Activated T-cell treated with anti-CD3 and anti-CD28 coated beads, Interleukin-2, amount 50 U/mL, for 48 hours (primary cell): Measurements from ENCODE around the gene SHLD1.

ENCODE experiments used
- DNase-seq, 2 experiments: peaks; one replicate each; pipeline ENCODE4 v3.0.0-alpha.2; 2020

Gene SHLD1

DNA sequence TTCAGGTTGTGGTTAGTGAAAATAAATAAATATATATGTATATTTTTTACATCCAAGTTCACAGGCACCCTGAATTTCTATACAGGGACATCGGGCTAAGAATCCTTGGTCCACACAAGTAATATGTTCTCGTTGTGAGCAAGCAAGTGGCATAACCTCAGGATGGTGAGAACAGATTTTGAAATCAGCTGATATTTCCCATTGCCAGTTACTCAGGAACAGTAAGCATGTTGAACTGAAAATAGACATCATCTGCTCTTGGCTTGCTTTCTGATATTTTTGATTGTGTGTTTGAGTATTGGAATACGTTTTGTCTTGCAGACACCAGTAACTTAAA is 112.5 kb downstream of the SHLD1 start:
- no peak for DNase-seq

DNA sequence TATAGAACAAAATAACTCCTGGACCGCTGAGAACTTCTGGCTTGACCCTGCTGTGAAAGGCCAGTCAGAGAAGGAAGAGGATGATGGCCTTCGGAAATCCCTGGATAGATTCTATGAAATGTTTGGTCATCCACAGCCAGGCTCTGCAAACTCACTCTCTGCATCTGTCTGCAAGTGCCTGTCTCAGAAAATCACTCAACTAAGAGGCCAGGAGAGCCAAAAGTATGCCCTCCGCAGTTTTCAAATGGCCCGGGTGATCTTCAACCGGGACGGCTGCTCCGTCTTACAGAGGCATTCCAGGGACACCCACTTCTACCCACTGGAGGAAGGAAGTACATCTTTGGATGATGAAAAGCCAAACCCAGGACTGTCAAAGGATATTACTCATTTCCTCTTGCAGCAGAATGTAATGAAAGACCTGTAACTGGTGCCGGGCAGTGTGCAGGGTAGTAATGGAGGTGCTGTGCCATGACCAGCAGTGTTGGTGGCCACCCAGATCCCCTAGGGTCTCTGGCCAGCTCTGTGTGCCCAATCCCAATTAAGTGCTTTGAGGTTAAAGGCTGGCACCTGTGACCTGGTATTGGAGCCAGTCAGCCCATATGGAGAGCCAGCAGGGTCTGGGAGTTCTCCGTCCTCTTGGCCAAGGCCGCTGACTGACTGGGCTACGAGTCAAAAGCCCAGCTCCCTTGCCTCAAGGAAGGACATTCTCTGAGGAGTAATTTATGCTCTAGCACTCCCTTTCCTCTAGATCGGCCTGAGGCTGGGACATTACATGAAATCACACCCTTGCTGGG is 113.0 kb downstream of the SHLD1 start:
- no peak for DNase-seq

DNA sequence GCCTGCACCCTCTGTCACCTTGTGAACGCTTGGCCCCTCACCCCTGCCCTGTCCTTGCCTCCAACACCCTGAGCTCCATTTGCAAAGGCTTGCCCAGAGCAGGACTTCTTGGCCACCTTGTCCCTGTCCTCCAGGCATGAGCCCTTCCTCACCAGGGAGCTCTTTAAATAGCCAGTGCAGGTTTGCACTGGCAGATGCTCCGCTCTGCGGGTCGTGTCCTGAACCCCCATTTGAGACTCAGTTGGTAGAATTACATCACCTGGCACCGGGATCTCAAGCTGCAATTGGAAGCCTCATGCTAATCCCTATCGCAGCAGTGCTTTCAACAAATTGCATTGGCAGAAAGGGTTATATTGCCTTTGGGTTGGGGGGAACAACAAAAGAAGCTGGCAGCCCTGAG is 114.2 kb downstream of the SHLD1 start:
- no peak for DNase-seq

DNA sequence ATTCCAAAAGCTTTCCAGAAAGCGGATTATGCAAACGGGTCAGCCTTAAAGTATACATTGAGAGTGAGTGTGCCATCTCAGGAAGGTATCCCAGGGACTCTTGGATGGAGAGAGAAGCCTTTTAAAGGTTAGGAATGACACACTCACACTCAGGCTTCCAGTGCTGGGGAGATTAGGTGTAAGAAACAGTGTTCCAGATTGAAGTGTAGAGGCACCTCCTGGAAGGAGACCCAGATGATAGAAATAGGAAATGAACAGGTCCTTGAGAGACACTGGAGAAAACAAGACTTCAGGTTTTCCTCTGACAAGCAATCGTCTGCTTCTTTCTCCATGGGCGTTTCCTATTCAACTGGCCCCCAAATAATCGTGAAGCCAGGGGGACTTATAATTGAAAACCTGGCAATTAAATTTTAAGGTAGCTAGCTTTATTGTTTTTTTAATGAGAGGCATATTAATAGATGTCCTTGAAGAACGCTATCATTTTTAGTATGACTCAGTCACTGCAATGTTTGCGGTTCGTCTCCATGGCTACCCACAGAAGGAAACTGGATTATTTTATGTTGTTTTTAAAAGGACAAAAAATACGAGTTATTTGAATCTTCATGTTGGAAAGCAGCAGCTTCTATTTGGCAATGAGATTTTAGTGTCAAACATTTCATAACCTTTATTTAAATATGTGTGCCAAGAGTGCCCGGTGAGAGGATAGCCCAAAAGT is 114.8 kb downstream of the SHLD1 start:
- no peak for DNase-seq

DNA sequence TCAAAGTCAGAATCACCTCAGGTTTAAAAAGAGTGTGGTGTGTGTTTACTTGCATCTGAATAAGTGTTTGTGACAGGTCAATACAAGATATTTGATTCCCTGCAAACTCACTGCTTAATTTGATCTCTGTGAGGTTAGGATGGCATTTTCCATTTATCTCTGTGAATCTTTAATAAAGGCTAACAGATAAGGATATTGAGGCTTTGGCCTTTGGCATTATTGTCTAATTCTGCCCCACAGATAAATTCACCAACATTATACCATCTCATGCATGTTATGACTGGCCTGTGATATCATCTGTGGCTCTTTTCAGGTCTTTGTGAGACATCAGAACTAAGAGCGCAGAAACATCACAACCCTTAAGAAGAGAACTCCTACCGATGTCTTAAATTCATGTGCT is 115.4 kb downstream of the SHLD1 start:
- DNase-seq, result no peak

DNA sequence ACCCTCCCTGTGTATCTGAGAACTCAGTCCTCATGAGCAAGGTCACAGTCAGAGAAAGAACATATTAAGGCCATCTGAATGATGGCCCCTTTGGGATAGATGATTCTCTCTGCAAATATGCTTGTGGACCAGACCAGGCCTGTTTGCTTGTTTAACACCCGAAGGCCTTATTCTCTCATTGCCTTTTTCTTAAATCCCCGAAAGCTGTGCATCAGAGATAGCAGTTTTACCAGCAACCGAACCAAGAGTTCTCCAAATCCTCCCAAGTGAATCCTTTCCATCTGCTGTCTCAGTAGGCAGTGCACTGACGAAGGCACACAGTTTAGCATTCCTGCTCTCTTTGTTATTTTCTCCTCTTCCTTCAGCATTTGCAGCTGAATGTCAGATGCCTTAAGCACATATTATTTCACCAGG is 120.4 kb downstream of the SHLD1 start:
- DNase-seq, result no peak

DNA sequence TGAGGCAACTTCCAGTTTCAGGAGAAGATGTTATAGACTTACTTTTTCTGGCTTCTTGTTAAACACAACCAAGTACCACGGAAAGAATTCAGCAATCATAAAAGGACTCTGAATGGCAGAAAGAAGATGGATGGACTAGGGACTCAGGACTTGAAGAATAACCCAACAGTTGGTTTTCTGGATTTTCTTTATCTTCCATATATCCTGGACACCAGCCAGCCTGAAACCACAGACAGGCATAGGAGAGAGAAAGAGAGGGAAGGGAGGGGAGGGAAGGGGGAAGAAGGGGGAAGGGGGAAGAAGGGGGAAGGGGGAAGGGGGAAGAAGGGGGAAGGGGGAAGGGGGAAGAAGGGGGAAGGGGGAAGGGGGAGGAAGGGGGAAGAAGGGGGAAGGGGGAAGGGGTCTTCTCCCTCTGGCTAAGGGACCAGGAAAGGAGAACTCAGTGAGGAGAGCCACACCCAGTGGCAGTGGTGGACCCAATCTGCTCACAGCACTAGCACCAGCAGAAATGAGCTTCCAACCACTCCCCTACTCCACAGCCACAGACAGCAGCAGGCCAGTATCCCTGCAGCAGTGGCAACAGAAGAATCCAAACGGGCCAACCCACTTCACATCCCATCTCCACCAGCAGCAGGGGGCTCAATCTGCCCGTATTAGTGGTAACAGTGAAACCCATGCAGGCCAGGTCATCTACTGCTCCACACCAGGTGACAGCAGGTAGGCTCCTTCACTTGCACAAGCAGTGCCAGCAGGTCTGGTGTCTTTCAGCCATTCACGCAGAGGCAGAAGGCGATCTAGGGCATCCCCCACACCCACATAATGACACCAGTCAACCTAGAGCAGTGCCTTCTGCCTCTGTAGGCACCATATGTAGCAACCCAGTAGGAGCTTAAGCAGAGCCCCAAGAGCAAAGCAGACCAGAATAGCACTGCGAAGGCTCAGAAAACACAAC is 121.5 kb downstream of the SHLD1 start:
- DNase-seq, result no peak

DNA sequence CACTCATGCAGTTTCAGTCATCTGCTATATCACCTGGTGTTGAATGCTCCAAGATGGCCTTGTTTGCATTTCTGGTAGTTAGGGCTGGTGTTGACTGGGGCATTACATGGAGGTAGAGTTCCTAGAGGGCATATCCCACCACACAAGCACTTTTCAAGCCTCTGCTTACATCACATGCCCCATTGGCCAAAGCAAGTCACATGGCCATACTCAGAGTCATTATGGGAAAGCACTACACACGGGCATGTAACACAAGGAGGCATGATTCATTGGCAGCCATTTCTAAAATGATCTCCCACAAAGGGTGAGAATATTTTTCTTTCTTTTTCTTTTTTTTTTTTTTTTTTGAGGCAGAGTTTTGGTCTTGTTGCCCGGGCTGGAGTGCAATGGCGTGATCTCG is 126.9 kb downstream of the SHLD1 start:
- no peak for DNase-seq

DNA sequence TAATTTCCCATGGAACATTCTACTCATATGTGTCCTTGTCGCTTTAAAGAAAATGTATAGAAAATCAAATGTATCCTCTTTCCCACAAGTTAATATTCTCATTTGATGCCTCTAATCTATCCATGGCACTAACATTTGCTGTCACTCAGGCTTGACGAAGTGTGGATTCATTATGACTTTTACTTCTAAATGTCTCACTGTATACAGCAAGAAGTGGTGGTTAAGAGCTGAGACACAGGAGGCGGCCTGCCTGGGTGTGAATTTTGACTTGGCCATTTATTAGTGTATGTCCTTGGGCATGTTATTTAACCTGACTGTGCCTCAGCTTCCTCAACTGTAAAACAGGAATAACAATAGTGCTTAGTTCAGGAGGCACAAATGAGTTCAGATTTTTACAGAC is 130.1 kb downstream of the SHLD1 start:
- no peak for DNase-seq

DNA sequence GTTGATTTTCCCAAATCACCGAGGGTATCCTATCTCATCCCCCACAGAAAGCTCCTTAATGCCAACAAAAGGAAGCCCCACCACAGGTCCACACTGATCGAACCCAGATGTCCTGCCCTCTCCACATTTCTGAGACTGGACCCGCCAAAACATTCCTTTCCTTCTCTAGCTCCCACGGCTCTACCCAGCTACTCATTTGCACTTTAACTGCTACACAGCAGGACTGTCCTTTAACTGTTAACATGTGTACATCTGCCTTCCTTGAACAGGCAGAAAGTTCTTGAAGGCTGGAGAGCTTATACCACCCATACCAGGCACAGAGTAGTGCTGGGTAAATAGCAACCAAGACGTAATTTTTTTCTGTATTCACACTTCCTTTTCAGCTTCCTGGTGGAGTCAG is 131.5 kb downstream of the SHLD1 start:
- no peak for DNase-seq

DNA sequence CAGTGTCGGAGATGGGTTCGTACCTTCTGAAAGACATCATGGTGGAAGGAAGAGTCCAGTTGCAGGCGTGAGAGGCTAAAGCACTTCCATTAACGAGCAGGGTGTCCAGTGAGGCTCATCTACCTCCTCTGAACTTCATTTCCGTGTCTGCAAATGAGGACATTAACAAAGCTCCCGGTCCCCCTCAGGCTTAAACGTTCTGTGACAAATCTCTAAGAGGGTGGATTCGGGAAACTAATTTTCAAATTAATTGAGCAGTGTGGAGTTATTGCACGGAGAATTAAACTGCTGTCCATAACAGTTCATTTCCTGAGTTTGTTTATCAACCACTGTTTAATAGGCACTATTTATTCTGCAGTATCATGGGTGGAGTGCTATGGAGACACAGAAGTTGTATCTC is 132.0 kb downstream of the SHLD1 start:
- DNase-seq, result no peak

DNA sequence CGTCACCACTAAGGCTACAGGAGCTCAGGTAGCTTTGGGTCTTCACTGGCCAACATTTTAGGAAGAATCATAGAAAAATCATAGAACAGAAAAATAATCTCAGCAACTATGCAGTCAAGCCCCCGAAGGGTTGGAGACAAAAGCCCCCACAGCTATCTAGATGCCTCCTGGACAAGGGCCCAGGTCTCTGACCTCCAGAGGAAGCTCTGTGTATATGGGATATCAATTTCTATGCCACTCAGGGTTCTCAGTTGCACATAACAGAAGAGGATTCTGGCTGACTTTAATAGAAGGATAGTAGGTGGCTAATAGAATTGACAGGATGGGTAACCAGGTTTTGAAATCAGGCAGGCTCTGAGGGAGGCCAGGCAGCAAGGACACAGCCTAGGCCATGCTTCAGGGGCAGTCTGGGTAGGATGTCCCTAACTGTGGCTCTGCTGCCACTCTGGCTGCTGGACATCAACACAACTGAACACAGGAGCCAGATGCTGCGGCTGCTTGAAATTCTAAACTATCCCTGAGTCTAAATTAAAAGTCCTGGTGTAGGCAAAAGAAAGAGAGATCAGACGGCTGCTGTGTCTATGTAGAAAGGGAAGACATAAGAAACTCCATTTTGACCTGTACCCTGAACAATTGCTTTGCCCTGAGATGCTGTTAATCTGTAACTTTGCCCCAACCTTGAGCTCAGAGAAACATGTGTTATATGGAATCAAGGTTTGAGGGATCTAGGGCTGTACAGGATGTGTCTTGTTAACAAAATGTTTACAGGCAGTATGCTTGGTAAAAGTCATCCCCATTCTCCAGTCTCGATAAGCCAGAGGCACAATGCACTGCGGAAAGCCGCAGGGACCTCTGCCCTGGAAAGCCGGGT is 134.5 kb downstream of the SHLD1 start:
- no peak for DNase-seq

DNA sequence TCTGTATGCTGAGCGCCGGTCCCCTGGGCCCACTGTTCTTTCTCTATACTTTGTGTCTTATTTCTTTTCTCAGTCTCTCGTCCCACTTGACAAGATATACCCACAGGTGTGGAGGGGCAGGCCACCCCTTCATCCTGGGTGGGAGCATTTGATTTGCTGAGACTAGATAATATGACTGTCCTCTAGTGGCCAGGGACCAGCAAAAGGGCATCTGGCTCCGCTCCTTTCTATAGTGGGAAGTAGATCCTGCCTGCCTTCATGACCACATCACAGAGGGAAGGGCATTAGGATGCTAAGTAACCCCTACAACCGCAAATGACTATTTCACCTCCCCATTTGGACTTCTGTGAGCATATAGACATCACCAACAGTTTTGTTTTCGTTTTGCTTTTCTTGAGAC is 135.7 kb downstream of the SHLD1 start:
- DNase-seq, result no peak

DNA sequence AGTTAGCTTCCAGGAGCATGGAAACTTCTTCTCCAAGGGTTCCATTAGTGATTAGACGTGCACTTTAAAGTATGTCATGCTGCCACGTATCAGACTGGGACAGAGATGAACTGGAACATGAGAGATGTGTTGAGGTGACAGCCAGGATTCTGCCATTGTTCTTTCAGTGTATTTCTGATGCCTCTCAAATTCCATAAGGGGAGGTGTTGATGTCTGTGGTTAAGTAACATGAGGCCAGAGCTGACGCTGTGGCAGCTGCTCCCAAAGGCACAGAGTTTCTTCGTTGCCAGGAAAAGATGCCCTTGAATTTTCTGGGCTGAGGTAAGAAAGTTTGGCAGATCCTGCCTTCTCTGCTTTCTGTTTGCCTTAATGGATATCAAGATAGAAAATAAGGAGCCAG is 136.6 kb downstream of the SHLD1 start:
- no peak for DNase-seq

DNA sequence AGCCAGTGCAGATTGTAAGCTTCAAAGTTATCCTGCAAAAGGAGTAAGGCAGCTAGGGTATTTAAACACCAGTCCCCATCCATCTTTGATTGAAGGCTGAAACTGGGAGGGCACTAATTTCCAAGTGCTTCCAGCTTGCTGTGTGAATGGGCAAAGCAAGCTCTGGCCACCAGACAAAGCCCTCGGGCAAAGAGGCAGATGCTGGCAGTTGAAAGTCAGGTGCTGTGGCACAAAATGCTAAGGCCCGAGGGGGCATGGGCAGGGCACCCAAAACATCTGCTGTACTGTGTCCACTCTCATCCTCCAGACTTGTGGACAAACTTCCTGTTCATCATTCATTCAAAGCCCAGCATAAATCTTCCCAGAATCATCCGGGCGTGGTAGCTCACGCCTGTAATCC is 137.2 kb downstream of the SHLD1 start:
- no peak for DNase-seq

DNA sequence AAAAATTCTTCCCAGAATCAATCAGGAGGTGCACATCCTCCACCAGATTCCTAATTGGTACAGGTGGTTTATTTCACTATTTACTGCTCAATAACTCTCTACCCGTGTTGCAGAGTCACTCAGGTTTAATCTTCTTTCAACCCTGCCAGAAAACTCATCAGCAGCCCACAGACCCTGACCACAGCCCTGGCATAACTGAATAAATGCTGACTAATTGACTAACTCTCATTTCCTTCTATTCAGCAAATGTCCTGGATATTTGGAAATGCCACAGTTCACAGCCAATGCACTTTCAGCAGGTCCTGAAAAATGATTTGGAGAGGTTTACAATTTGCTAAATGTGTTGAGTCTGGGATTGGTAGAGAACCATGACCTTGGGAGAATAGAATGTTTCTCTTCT is 137.8 kb downstream of the SHLD1 start:
- DNase-seq, result no peak

DNA sequence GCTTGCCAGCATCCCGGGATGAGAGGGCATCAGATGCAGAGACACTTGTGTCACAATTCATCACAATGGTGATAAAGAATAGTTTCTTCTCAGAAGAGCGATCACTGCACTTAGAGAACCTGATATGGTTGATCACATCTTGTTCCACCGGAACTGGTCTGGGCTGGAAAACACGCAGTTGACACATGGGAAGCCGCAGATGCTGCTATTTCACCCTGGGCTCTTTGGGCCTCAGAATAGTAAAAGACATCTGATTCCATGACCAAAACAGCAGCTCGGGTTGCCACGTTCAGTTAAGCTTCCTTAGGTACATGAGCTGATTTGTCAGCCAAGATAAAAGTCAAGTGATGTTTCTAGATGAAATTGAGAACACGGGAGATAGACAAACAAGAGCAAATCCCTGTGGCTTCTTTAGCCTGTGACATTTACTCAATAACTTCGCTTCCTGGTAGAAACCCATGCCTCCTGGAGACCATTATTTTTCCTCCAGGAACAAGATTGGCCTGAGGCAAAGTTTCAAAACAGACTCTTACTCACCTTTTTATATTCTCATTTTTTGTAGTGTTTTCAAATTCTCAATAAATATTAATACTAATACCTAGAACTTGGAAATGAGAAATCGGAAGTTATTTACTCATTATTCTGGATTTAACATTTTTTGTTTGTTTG is 140.7 kb downstream of the SHLD1 start:
- no peak for DNase-seq

DNA sequence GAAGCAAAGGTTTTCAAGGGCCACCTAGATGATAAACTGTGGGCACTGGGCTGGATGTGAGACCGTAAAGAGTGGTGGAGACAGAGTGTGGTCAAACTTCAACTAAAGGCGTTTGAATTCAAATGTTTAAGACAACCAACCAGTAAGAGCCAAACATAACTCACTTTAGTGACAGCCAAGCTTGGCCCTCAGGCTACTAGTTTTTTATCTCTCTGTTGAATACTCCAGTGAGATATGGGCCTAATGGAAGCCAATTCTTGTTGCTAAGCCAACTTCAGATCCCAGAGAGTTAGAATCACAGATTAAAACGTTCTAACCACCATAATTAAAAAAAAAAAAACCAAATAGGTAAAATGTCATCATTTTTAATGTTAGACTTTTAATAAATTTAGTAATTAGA is 142.9 kb downstream of the SHLD1 start:
- no peak for DNase-seq

DNA sequence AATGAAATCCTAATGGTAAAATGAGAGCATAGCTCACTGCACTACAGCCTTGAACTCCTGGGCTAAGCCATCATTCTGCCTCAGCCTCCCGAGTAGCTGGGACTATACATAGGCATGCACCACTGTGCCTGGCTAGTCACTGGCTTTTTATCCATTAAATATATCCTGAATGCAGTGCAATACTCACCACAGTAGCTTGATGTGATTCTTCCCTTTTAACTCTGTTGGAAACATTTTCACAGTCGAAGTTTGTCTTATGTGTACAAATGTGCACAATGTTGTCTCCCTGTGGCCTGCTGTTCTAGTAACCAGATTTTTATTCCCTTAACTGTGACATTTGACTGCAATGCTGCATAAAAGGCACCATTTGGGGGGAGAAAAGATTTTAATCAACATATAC is 143.4 kb downstream of the SHLD1 start:
- no peak for DNase-seq

DNA sequence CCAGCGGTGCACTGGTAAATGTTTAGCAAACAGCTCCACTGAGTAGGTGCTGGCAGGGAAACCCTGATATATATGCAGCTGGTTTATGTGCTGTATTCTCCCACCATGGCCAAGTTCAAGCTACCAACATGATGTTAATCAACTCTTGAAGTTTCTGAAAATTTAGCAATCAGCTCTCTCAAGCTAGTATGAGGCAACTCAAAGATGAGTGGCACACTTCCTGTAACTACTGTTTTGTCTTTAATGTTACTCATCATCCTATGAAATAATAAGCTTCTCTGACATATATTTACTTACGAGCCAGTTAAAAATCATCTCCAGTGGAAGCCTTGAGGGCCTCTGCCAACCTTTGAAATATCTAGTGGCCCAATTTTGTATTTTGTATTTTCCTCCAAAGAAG is 145.4 kb downstream of the SHLD1 start:
- DNase-seq, result no peak

DNA sequence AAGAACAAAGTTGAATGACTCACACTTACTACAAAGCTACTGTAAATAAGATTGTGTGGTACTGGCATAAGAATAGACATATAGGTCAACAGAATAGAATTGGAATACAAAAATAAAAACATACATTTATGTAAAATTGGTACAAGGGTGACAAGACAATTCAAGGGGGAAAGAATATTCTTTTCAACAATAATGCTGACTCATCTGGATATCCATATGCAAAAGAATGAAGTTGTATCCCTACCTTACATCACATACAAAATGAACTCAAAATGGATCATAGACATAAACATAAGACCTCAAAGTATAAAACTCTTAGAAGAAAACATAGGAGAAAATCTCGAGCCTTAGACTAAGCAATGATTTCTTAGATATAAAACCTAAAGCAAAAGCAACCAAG is 149.2 kb downstream of the SHLD1 start:
- no peak for DNase-seq

DNA sequence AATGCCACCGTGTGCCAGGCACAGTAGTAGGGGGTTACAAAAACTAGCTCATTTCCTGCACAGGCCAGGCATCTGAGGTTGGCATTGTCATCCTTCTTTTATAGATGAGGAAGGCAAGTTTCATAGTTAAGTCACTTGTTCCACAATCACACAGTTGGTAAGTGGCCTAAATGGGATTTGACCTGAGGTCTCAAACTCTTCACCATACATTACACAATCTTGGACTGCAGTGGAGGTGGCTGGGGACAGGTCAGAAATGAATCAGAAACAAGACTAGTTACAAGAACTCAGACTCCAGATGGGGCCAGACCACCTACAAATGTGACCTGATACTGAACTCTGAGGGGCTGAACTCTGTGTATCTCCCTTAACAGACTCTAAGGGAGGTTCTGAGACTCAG is 150.7 kb downstream of the SHLD1 start:
- DNase-seq, result no peak
